ENCODE measurements around the gene CDH13. TPM values are rescaled to one million over a fixed set of nuclear protein-coding genes. Genes with fewer than 3 reads are reported as not detected.

CDH13 gene
- total and polyA plus RNA-seq, 9 of the 15 experiments (the other 6 are each of a cell fraction or from before 2014, with no cell fraction given) = 0.03 TPM; not detected in 8

DNA sequence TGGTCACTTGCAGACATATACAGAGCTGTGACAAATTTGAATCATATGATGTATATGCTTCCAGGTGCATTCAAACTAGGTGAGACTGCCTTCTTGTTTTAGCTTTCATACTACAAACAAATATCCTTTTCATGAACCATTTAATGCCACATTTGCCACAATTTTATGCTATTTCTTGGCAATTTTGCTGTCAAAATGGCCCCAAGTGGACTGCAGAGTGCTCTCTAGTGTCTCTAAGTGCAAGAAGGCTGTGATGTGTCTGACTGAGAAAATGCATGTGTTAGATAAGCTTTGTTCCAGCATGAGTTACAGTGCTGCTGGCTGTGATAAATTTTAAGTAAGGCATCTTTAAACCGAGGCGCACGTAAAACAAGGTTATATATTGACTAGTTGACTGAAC is 38.3 kb downstream of the CDH13 start:
- Histone ChIP-seq H3K4me1 (replicated peaks in 1 of 2; ENCODE audit: control insufficient read depth in 2 of 2, insufficient read depth in 2 of 2, low read length in 2 of 2) (no peaks in the 10 kb centered on the region), H3K79me2 (ENCODE audit: control insufficient read depth, insufficient read depth, low read length) (no peaks in the 10 kb centered on the region), H3K9me1 (ENCODE audit: control insufficient read depth, insufficient read depth, low read length) (no peaks in the 10 kb centered on the region), H3K27ac (ENCODE audit: extremely low read depth, low read depth, low read length) (no peak overlapping the region), H3K9ac (ENCODE audit: insufficient read depth in 1 of 2, low read depth in 2 of 2, low read length in 2 of 2) (no peak overlapping the region), H3K27me3 (ENCODE audit: control insufficient read depth in 2 of 2, insufficient read depth in 2 of 2, low read length in 2 of 2) (no peaks in the 10 kb centered on the region), H3K36me3 (ENCODE audit: control insufficient read depth, insufficient read depth, low read length) (no peaks in the 10 kb centered on the region), H3K9me3 (replicated peaks; ENCODE audit: control insufficient read depth, insufficient read depth, low read depth, low read length) (no peaks in the 10 kb centered on the region), H3K4me3 (no peak overlapping the region), H3K4me2 (ENCODE audit: insufficient read depth, low read length) (no peak overlapping the region), H4K20me1 (replicated peaks; ENCODE audit: control insufficient read depth, insufficient read depth, low read length) (no peaks in the 10 kb centered on the region), H2AFZ (ENCODE audit: low read depth, low read length) (no peak overlapping the region)
- intact Hi-C loops (cut with micrococcal nuclease) (no loop called here), in situ Hi-C loops (cut with MboI) (no loop called here)
- ATAC-seq (no peak), DNase-seq (ENCODE audit: extremely low read depth in 1 of 4, low spot score in 3 of 4) (no peak), FAIRE-seq (no peak)
- WGBS (ENCODE audit: insufficient coverage, low coverage, missing lambda C conversion rate) = 2% methylated on average over 3 of the region's 3 CpGs
- POLR2A ChIA-PET = no interaction called here
- TF ChIP-seq, protein P1, sequence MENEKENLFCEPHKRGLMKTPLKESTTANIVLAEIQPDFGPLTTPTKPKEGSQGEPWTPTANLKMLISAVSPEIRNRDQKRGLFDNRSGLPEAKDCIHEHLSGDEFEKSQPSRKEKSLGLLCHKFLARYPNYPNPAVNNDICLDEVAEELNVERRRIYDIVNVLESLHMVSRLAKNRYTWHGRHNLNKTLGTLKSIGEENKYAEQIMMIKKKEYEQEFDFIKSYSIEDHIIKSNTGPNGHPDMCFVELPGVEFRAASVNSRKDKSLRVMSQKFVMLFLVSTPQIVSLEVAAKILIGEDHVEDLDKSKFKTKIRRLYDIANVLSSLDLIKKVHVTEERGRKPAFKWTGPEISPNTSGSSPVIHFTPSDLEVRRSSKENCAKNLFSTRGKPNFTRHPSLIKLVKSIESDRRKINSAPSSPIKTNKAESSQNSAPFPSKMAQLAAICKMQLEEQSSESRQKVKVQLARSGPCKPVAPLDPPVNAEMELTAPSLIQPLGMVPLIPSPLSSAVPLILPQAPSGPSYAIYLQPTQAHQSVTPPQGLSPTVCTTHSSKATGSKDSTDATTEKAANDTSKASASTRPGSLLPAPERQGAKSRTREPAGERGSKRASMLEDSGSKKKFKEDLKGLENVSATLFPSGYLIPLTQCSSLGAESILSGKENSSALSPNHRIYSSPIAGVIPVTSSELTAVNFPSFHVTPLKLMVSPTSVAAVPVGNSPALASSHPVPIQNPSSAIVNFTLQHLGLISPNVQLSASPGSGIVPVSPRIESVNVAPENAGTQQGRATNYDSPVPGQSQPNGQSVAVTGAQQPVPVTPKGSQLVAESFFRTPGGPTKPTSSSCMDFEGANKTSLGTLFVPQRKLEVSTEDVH (IDR thresholded peaks at IDR 0.05; ENCODE audit: low read depth, partially characterized antibody) = no peak
- BruUV-seq (replicated peaks) = no TSS peak
- CTCF ChIA-PET (ENCODE audit: low intra/inter-chr PET ratio) = no interaction called here

DNA sequence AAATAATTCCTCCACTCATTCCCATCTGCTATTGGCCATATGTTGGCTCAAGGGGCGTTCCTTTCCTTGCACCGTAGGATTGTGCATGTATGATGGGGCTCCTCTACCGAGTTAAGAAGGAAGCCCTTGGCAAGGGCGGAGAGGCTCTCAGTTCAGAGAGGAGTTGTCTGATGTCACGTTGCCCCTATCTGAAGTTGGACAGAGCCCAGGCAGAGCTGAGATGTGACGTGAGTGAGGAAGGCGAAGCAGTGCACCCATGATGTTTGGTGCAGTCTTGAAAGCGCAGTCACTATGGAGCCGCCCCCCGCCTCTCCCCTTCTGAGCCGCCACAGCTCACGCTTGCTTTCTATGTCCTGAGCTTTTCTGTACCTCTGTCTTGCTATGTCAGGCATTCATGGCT is 40.7 kb downstream of the CDH13 start:
- DNase-seq (ENCODE audit: extremely low read depth in 1 of 4, low spot score in 3 of 4) (no peak), ATAC-seq (no peak), FAIRE-seq (no peak)
- Histone ChIP-seq H3K9me1 (ENCODE audit: control insufficient read depth, insufficient read depth, low read length) (no peaks in the 10 kb centered on the region), H3K9ac (ENCODE audit: insufficient read depth in 1 of 2, low read depth in 2 of 2, low read length in 2 of 2) (no peak overlapping the region), H2AFZ (ENCODE audit: low read depth, low read length) (no peak overlapping the region), H3K27ac (ENCODE audit: extremely low read depth, low read depth, low read length) (no peak overlapping the region), H3K9me3 (replicated peaks; ENCODE audit: control insufficient read depth, insufficient read depth, low read depth, low read length) (no peaks in the 10 kb centered on the region), H3K79me2 (ENCODE audit: control insufficient read depth, insufficient read depth, low read length) (no peaks in the 10 kb centered on the region), H3K4me1 (replicated peaks in 1 of 2; ENCODE audit: control insufficient read depth in 2 of 2, insufficient read depth in 2 of 2, low read length in 2 of 2) (no peaks in the 10 kb centered on the region), H3K4me3 (no peak overlapping the region), H3K4me2 (ENCODE audit: insufficient read depth, low read length) (no peak overlapping the region), H3K36me3 (ENCODE audit: control insufficient read depth, insufficient read depth, low read length) (no peaks in the 10 kb centered on the region), H4K20me1 (replicated peaks; ENCODE audit: control insufficient read depth, insufficient read depth, low read length) (no peaks in the 10 kb centered on the region), H3K27me3 (ENCODE audit: control insufficient read depth in 2 of 2, insufficient read depth in 2 of 2, low read length in 2 of 2) (no peaks in the 10 kb centered on the region)
- under 1% methylated on average over 12 of the region's 12 CpGs for whole genome bisulfite sequencing (ENCODE audit: insufficient coverage, low coverage, missing lambda C conversion rate)
- CTCF ChIA-PET (ENCODE audit: low intra/inter-chr PET ratio) = no interaction called here
- no TSS peak for BruUV-seq (replicated peaks)
- in situ Hi-C loops (cut with MboI) = no loop called here
- intact Hi-C loops (cut with micrococcal nuclease) = no loop called here
- POLR2A ChIA-PET = no interaction called here
- TF ChIP-seq ZNF384 (IDR thresholded peaks at IDR 0.05; ENCODE audit: low read depth, low read length) = no peak
- TF ChIP-seq, protein P2, sequence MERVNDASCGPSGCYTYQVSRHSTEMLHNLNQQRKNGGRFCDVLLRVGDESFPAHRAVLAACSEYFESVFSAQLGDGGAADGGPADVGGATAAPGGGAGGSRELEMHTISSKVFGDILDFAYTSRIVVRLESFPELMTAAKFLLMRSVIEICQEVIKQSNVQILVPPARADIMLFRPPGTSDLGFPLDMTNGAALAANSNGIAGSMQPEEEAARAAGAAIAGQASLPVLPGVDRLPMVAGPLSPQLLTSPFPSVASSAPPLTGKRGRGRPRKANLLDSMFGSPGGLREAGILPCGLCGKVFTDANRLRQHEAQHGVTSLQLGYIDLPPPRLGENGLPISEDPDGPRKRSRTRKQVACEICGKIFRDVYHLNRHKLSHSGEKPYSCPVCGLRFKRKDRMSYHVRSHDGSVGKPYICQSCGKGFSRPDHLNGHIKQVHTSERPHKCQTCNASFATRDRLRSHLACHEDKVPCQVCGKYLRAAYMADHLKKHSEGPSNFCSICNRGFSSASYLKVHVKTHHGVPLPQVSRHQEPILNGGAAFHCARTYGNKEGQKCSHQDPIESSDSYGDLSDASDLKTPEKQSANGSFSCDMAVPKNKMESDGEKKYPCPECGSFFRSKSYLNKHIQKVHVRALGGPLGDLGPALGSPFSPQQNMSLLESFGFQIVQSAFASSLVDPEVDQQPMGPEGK (CRISPR knock-in tag; IDR thresholded peaks at IDR 0.05; ENCODE audit: borderline replicate concordance) = no peak
- TF ChIP-seq, protein P3, sequence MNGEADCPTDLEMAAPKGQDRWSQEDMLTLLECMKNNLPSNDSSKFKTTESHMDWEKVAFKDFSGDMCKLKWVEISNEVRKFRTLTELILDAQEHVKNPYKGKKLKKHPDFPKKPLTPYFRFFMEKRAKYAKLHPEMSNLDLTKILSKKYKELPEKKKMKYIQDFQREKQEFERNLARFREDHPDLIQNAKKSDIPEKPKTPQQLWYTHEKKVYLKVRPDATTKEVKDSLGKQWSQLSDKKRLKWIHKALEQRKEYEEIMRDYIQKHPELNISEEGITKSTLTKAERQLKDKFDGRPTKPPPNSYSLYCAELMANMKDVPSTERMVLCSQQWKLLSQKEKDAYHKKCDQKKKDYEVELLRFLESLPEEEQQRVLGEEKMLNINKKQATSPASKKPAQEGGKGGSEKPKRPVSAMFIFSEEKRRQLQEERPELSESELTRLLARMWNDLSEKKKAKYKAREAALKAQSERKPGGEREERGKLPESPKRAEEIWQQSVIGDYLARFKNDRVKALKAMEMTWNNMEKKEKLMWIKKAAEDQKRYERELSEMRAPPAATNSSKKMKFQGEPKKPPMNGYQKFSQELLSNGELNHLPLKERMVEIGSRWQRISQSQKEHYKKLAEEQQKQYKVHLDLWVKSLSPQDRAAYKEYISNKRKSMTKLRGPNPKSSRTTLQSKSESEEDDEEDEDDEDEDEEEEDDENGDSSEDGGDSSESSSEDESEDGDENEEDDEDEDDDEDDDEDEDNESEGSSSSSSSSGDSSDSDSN (IDR thresholded peaks at IDR 0.05; ENCODE audit: borderline replicate concordance in 1 of 2, low read depth in 2 of 2, low read length in 2 of 2) = no peak
- TF ChIP-seq PTTG1 (tag; IDR thresholded peaks at IDR 0.05; ENCODE audit: low read depth) = no peak
- no peak for TF ChIP-seq PCBP2 (IDR thresholded peaks at IDR 0.05; ENCODE audit: low read depth, low read length, poor library complexity, severe bottlenecking)

All from K562 (cell line).